ENCODE measurements around the gene PARVB.
"Not testable (repeated sequence)": the region's sequence is repeated elsewhere in the genome, so short reads cannot be mapped to it uniquely, and the experiment has no call there.

PARVB gene

GRCh38 chr22:44110656-44111055, 86.6 kb downstream of the PARVB start:
- DNase-seq (ENCODE audit: low spot score), result not testable (repeated sequence)

- DNase-seq (ENCODE audit: low spot score), result no peak
Measured at GRCh38 chr22:44111562-44112155, 87.6 kb downstream of the PARVB start.

DNA sequence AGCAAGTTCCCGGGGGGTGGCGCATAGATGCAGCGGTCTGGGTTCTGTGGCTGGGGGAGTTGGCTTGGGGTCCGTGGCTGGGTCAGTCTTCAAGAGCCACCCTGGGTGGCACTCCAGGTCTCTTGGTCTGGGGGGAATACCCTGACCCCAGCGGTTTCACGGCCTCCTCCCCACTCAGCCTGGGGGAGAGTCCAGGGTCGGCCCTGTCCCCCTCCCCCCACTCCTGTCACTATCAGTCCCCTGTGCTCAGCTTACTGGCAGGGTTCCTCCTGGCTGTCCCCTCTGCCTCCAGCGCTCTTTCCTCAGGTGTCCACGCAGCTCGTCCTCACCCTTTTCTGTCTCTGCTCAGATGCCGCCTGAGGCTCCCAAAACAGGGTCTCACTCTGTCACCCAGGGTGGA, 88.1 kb downstream of the PARVB start:
- no peak for DNase-seq (ENCODE audit: low spot score)

DNA sequence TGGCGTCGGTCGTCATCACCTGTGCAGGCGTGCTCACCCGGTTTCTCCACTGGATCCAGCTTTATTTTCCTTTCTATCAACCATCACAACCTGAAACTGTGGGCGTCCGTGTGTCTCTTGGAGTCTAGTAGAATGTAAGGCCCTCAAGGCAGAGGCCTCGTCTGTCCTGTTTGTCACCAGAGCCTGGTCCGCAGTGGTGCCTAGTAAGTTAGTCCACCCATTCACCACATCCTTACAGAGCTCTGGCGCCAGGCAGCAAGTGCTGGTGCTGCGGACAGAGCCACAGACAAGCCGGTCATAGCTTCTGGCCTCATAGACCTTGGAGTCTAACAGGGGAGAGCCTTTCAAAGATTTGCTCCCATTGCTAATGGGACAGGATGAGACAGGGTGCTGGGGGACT, 92.2 kb downstream of the PARVB start:
- no peak for DNase-seq (ENCODE audit: low spot score)

- no peak for DNase-seq (ENCODE audit: low spot score)
Measured at GRCh38 chr22:44116755-44117684, 92.9 kb downstream of the PARVB start.

- DNase-seq (ENCODE audit: low spot score), result no peak
Measured at GRCh38 chr22:44117746-44118145, 93.6 kb downstream of the PARVB start.

DNA sequence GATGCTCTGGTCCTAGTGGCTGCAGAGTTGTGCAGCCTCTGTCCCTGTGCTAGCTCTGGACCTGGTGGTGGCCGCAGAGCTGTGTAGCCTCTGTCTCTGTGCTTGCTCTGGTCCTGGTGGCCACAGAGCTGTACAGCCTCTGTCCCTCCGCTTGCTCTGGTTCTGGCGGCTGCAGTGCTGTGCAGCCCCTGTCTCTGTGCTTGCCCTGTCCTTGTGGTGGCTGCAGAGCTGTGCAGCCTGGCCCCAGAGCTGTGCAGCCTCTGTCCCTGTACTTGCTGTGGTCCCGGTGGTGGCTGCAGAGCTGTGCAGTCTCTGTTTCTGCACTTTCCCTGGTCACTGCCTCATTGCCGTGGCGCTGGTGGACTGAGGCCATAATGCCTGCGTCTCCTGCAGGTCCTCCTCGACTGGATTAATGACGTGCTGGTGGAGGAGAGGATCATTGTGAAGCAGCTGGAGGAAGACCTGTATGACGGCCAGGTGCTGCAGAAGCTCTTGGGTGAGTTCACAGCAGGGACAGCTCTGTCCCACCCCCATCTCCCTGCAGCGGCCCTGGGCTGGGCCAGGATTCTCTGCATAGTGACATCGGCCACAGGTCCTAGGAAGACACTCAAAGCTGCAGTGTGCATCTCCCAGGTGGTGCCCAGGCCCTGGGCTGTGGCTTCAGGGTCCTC, 94.7 kb downstream of the PARVB start:
- DNase-seq (ENCODE audit: low spot score), result no peak

DNA sequence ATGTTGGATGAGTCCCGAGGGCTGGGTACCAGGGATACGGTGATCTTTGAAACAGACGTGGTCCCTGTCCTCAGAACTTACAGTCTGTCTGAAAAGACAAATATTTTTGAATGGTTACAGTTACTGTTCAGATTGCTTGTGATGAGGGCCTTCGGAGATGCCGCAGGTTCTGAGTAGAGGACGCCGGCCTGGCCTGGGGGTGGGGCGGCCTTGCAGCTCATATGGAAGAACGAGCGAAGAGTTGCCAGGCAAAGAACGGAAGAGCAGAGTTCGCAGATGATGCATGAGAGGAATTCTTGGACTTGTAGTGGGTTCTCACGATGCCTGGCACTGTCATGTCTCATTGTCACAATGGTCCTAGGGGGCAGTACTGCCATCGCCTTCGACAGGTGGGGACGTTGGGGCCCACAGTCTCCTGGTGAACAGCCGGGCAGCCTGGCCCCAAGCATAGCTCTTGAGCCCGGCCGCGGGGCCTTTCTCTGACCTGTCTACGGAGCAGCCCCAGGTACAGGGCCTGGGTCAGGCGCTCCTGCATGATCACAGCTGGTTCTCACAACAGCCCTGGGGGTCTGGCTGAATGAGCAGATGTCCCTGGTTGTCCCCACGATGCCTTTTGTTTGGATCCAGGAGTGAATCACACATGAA, 95.7 kb downstream of the PARVB start:
- DNase-seq (ENCODE audit: low spot score), result no peak

GRCh38 chr22:44120314-44120704, 96.2 kb downstream of the PARVB start:
- DNase-seq (ENCODE audit: low spot score), result no peak

GRCh38 chr22:44125421-44125820, 101.3 kb downstream of the PARVB start:
- no peak for DNase-seq (ENCODE audit: low spot score)

- no peak for DNase-seq (ENCODE audit: low spot score)
Measured at GRCh38 chr22:44126807-44127206, 102.7 kb downstream of the PARVB start.

DNA sequence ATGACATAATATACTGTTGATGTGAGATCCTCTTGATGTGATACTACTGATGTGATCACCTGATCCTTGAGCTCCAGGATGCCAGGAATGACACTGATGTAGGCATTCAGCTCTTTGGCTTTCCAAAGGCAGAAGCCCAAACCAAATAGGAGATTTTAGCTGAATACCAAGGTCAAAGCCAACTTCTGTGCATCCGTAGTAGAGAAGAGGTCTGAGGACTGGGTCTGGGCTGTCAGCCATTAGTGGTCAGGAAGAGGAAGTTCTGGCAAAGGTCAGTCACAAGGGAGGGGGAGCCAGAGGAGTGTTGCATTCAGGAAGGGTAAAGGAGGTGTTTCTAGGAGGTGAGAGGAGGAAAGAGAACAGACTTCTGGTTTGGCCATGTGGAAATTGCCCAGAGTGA, 103.3 kb downstream of the PARVB start:
- DNase-seq (ENCODE audit: low spot score), result no peak

DNA sequence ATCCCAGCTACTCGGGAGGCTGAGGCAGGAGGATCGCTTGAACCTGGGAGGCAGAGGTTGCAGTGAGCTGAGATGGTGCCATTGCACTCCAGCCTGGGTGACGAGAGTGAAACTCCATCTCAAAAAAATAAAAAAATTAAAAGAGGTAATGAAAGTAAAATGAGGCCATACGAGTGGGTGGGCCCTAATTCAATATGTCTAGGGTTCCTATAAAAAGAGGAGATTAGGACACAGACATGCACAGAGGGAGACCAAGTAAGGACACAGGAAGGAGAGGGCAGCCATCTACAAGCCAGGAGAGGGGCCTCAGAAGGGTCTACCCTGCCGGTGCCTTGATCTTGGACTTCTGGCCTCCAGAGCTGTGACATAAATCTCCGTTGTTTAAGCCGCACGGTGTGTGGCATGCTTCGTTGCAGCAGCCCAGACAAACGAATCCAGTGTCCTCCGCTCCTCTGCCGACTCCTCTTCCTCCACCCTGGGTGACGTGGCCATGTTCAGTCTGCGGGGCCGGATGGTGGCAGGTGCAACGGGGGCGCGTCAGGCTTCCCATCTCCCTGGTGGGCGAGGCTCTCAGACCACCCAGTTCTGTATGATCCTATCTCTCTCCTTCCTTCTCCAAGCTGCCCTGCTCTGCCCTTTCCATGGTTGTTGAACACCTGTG, 105.0 kb downstream of the PARVB start:
- no peak for DNase-seq (ENCODE audit: low spot score)

- DNase-seq (ENCODE audit: low spot score), result no peak
Measured at GRCh38 chr22:44129619-44129976, 105.5 kb downstream of the PARVB start.

DNA sequence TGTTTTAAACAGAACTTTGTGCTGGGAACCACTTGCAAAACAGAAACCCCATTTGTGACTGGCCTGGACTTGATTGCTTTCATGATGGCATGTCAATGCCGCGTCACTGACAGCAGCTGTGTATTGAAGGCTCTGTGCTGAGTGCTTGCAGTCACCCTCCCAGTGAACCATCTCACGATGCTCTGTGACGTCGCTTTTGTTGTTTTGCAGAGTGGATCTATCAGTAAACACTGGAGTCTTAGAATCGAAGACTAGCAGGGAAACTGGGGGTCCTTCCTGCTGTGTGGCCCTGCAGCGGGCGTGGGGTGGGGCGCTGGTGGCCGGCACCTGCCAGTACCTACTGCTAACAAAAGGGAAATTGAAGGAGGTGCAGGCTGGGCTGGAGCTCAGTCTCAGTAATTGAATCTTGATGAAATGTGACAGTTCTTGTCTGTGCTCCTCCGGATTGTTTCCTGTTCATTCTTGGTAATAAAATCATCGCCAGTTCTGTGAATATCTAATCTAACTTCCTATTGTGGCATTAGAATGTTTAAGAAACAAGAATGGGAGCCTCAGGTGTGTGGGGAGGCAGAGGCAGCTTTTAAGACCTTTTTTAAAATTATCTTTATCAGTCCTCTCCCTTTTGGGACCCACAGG, 106.1 kb downstream of the PARVB start:
- DNase-seq (ENCODE audit: low spot score), result no peak

DNA sequence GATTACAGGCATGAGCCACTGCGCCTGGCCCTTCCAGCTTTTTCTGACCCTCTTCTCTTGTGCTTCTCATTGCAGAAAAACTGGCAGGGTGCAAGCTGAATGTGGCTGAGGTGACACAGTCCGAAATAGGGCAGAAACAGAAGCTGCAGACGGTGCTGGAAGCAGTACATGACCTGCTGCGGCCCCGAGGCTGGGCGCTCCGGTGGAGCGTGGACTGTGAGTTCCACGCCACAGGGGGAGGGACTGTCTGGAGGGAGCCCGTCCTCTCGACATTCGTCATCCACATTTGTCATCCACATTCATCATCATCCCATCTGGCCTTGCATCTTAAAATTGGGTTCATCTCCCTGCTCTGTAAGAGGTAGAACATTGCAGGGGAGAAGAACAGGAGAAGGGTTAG, 107.3 kb downstream of the PARVB start:
- DNase-seq (ENCODE audit: low spot score), result no peak

GRCh38 chr22:44131989-44132685, 108.0 kb downstream of the PARVB start:
- no peak for DNase-seq (ENCODE audit: low spot score)

GRCh38 chr22:44132724-44133123, 108.6 kb downstream of the PARVB start:
- DNase-seq (ENCODE audit: low spot score), result no peak

- DNase-seq (ENCODE audit: low spot score), result no peak
Measured at GRCh38 chr22:44133161-44133560, 109.1 kb downstream of the PARVB start.

GRCh38 chr22:44133901-44134571, 109.9 kb downstream of the PARVB start:
- DNase-seq (ENCODE audit: low spot score), result no peak
